K562 (cell line): ENCODE measurements around the gene KLRC3. TPM values are rescaled to one million over a fixed set of nuclear protein-coding genes. Genes with fewer than 3 reads are reported as not detected.

Source experiments
- ATAC-seq: fragments of 200-7000 bp; cut with Tn5 transposase; 3 replicates; pipeline ENCODE4 v1.9.1; 2020; ENCODE audit warnings: moderate library complexity
- BruUV-seq: library from RNA; stranded (reverse); fragments of 400-500 nt; replicated peaks from 2 replicates; lab custom pipeline; 2021; lab: Mats Ljungman, UMichigan
- CTCF ChIA-PET: fragments of 300-600 bp; formaldehyde crosslinking; extraction: SDS; loops from one replicate; lab custom pipeline; 2021; ENCODE audit warnings: low intra/inter-chr PET ratio; lab: Yijun Ruan, JAX
- POLR2A ChIA-PET: fragments of 300-600, 350-650 bp; sonication (Branson Sonifier 250); formaldehyde crosslinking; extraction: SDS; loops from one replicate; lab custom pipeline; 2021; ENCODE audit warnings: antibody characterized with exemption, inconsistent platforms; lab: Yijun Ruan, JAX
- DNase-seq, 4 experiments: peaks; one replicate each; pipeline versions ENCODE4 v3.0.0 to v3.0.0-alpha.2; 2011 to 2018; ENCODE audit warnings: low spot score in 3 of 4, mixed read lengths in 3 of 4; ENCODE audit errors: extremely low read depth in 1 of 4
- FAIRE-seq: peaks from 2 replicates; lab custom pipeline; 2011; peaks lifted over from hg19 to GRCh38; lab: Jason Lieb, UNC
- H2AFZ ChIP-seq: 2 replicates; pipeline ENCODE4 v1.6.0; 2011; ENCODE audit warnings: low read depth, low read length, control low read depth, inconsistent platforms
- H3K27ac ChIP-seq: fragments of 200-600 bp; 3 replicates; pipeline ENCODE4 v1.8.0; 2011; ENCODE audit warnings: low read depth, mild to moderate bottlenecking, control low read depth, inconsistent platforms, low read length, moderate library complexity, mixed read lengths; ENCODE audit errors: extremely low read depth
- H3K27me3 ChIP-seq, 2 experiments: fragments of 300-600 bp in 1 of 2; 2 replicates in 1 of 2; 3 replicates in 1 of 2; pipeline versions ENCODE4 v1.6.0 to v1.8.0; 2011; ENCODE audit warnings: inconsistent platforms in 2 of 2, low read length in 2 of 2, mild to moderate bottlenecking in 1 of 2, mixed read lengths in 1 of 2, moderate library complexity in 1 of 2; ENCODE audit not compliant: control insufficient read depth in 2 of 2, insufficient read depth in 2 of 2
- H3K36me3 ChIP-seq: fragments of 300-600 bp; 3 replicates; pipeline ENCODE4 v1.8.0; 2011; ENCODE audit warnings: mild to moderate bottlenecking, low read length, inconsistent platforms; ENCODE audit not compliant: control insufficient read depth, insufficient read depth
- H3K4me1 ChIP-seq, 2 experiments: fragments of 200-600 bp in 1 of 2; replicated peaks in 1 of 2; 2 replicates in 1 of 2; 3 replicates in 1 of 2; pipeline versions ENCODE4 v1.5.1 to v1.8.0; 2011; ENCODE audit warnings: inconsistent platforms in 2 of 2, low read length in 2 of 2, mild to moderate bottlenecking in 1 of 2, mixed read lengths in 1 of 2, moderate library complexity in 1 of 2; ENCODE audit not compliant: control insufficient read depth in 2 of 2, insufficient read depth in 2 of 2
- H3K4me2 ChIP-seq: 2 replicates; pipeline ENCODE4 v1.6.1; 2011; ENCODE audit warnings: low read length, control low read depth, inconsistent platforms, mixed read lengths; ENCODE audit not compliant: insufficient read depth
- H3K4me3 ChIP-seq: fragments of 200-600 bp; sonication (generic), shearing (Covaris generic); 2 replicates; pipeline ENCODE4 v1.5.1; 2016; ENCODE audit warnings: control low read depth, inconsistent platforms
- H3K79me2 ChIP-seq: fragments of 200-600 bp; 3 replicates; pipeline ENCODE4 v1.8.0; 2011; ENCODE audit warnings: low read length, inconsistent platforms; ENCODE audit not compliant: control insufficient read depth, insufficient read depth
- H3K9ac ChIP-seq, 2 experiments: 2 replicates each; pipeline versions ENCODE4 v1.6.0 to v1.6.1; 2011; ENCODE audit warnings: low read depth in 2 of 2, low read length in 2 of 2, control low read depth in 1 of 2, inconsistent platforms in 1 of 2, mild to moderate bottlenecking in 1 of 2, mixed read lengths in 1 of 2; ENCODE audit not compliant: insufficient read depth in 1 of 2
- H3K9me1 ChIP-seq: one replicate; pipeline ENCODE4 v1.6.0; 2011; ENCODE audit warnings: inconsistent platforms, mild to moderate bottlenecking, low read length, moderate library complexity; ENCODE audit not compliant: control insufficient read depth, insufficient read depth
- H3K9me3 ChIP-seq: replicated peaks from 2 replicates; pipeline ENCODE4 v1.5.1; 2011; ENCODE audit warnings: low read depth, low read length, inconsistent platforms; ENCODE audit not compliant: control insufficient read depth, insufficient read depth
- H4K20me1 ChIP-seq: replicated peaks from 2 replicates; pipeline ENCODE4 v1.6.1; 2011; ENCODE audit warnings: low read length, inconsistent platforms, mixed read lengths; ENCODE audit not compliant: control insufficient read depth, insufficient read depth
- ESRRA ChIP-seq: fragments of 450-650 bp; IDR thresholded peaks from 2 replicates; pipeline ENCODE4 v1.6.1; 2014; ENCODE audit warnings: low read depth, mild to moderate bottlenecking, moderate library complexity, borderline replicate concordance
- JUN ChIP-seq, 2 experiments: sonication (generic) in 1 of 2; formaldehyde crosslinking in 1 of 2; IDR thresholded peaks; 2 replicates each; pipeline versions ENCODE4 v1.6.1 to v1.8.0; 2012 to 2022; ENCODE audit warnings: borderline replicate concordance in 2 of 2, mild to moderate bottlenecking in 2 of 2, improper control_type of control experiment in 1 of 2, low read depth in 1 of 2, low read length in 1 of 2, missing genetic modification reagents in 1 of 2
- KDM2B ChIP-seq: fragments of 250-450 bp; sonication (Bioruptor Pico); IDR thresholded peaks from 2 replicates; pipeline ENCODE4 v1.8.0; 2021; ENCODE audit warnings: mild to moderate bottlenecking, moderate library complexity
- KLF6 ChIP-seq: fragments of 250-450 bp; sonication (Bioruptor Pico); IDR thresholded peaks from 2 replicates; pipeline ENCODE4 v1.4.0; 2020; ENCODE audit warnings: mild to moderate bottlenecking, moderate library complexity, borderline replicate concordance
- NCOA1 ChIP-seq: fragments of 450-650 bp; IDR thresholded peaks from 2 replicates; pipeline ENCODE4 v1.6.1; 2016; ENCODE audit warnings: low read depth
- RUNX1 ChIP-seq: sonication (generic); IDR thresholded peaks from 2 replicates; pipeline ENCODE4 v1.6.1; 2016; ENCODE audit warnings: antibody characterized with exemption, low read depth
- SMAD2 ChIP-seq: fragments of 150-350 bp; IDR thresholded peaks from 2 replicates; pipeline ENCODE4 v1.6.1; 2014; ENCODE audit warnings: low read depth, mild to moderate bottlenecking, low read length
- ZBTB7A ChIP-seq: IDR thresholded peaks from 2 replicates; pipeline ENCODE4 v1.6.1; 2011; ENCODE audit warnings: low read depth, mild to moderate bottlenecking, low read length, moderate library complexity, borderline replicate concordance; ENCODE audit not compliant: control insufficient read depth
- ZNF347 ChIP-seq: fragments of 450-650 bp; formaldehyde crosslinking; IDR thresholded peaks from 2 replicates; pipeline ENCODE4 v1.4.0; 2020; ENCODE audit warnings: low read depth, mild to moderate bottlenecking, moderate library complexity
- ZNF436 ChIP-seq: fragments of 250-450, 450-650 bp; sonication (Bioruptor Pico); formaldehyde crosslinking; IDR thresholded peaks from 2 replicates; pipeline ENCODE4 v1.7.0; 2020; ENCODE audit warnings: mild to moderate bottlenecking
- WGBS: fragments of 100-300 bp; shearing (Covaris generic); methylation state at CpG from one replicate; pipeline ENCODE4 v1.1.6; 2016; ENCODE audit warnings: low coverage, mixed read lengths; ENCODE audit not compliant: insufficient coverage; ENCODE audit errors: missing lambda C conversion rate; 5-methylcytosine and 5-hydroxymethylcytosine counted together
- in situ Hi-C: fragments of 300-500 bp; cut with MboI; formaldehyde crosslinking; loops from 4 replicates; pipeline ENCODE4 v1.15.0; 2018; ENCODE audit warnings: inconsistent platforms, mixed read lengths
- intact Hi-C: fragments of 100-400 bp; cut with micrococcal nuclease; formaldehyde crosslinking; loops from 2 replicates; pipeline ENCODE4 v1.14.2; 2022
- polyA plus RNA-seq, 8 experiments: library from polyadenylated mRNA; depleted of rRNA in 4 of 8; stranded (reverse) in 5 of 8; unstranded in 3 of 8; fragments of >200 nt; fragmentation: Nextera tagmentation in 2 of 8; fragmentation: Illumina TruSeq in 1 of 8; extraction: Ambion mirVana in 2 of 8; extraction: Trizol in 1 of 8; gene quantifications; 2 replicates each; pipeline versions ENCODE4 v1.2.1 to v1.2.3, GENCODE V29; 2011 to 2014; ENCODE audit warnings: inconsistent platforms in 1 of 8, missing spikeins in 1 of 8
- total RNA-seq, 7 experiments: library from RNA; depleted of rRNA in 6 of 7; stranded (reverse); fragments of >200 nt in 6 of 7; fragmentation: Illumina TruSeq in 2 of 7; extraction: Trizol in 2 of 7; gene quantifications; 2 replicates each; pipeline versions ENCODE4 v1.2.1 to v1.2.3, GENCODE V29; 2011 to 2021; ENCODE audit warnings: low replicate concordance in 1 of 7
- TF ChIP-seq, protein P1 (sequence below): fragments of 250-450 bp; sonication (Bioruptor Pico); IDR thresholded peaks from 2 replicates; pipeline ENCODE4 v1.5.0; 2021
- TF ChIP-seq, protein P2 (sequence below): fragments of 450-650 bp; IDR thresholded peaks from 2 replicates; pipeline ENCODE4 v1.6.1; 2017; ENCODE audit warnings: antibody characterized with exemption, mild to moderate bottlenecking

KLRC3 gene
- total and polyA plus RNA-seq, 9 of the 15 experiments (the other 6 are each of a cell fraction or from before 2014, with no cell fraction given) = 0.09 to 0.32 (median 0.18) TPM; not detected in 5

DNA sequence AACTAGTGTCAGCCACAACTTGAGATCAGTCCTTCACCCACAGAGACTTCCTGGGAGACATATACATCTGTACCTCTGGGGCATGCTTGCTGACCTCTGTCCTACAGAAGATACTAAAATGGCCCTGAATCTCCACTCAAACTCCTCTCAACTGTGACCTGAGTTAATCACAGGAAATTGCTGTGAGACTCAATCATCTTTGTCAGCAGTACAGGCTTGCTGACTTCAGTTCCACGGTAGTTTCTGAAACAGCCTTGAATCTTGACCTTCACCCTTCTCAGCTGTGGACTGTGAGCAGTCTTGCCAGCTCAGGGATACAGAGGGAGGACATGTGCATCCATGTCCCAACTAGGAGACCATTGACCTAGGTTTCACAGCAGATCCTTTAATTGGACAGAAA is 34.1 kb upstream of the KLRC3 start:
- intact Hi-C loops (no loop called here), in situ Hi-C loops (no loop called here)
- H3K27ac ChIP-seq = no peak overlapping the region
- no peaks in the 10 kb centered on the region for H3K9me1 ChIP-seq
- no peaks in the 10 kb centered on the region for H4K20me1 ChIP-seq
- H3K9ac ChIP-seq = no peak overlapping the region
- H3K27me3 ChIP-seq = no peaks in the 10 kb centered on the region
- ATAC-seq (no peak), DNase-seq (no peak), FAIRE-seq (no peak)
- no peaks in the 10 kb centered on the region; the same call in 1 of the 2 replicates for H3K9me3 ChIP-seq
- ChIA-PET POLR2A (no interaction called here), CTCF (no interaction called here)
- H2AFZ ChIP-seq = no peak overlapping the region
- no peaks in the 10 kb centered on the region for H3K4me1 ChIP-seq
- no peak overlapping the region for H3K4me3 ChIP-seq
- H3K79me2 ChIP-seq = no peaks in the 10 kb centered on the region
- no peak overlapping the region for H3K4me2 ChIP-seq
- BruUV-seq = no TSS peak
- H3K36me3 ChIP-seq = no peaks in the 10 kb centered on the region
- no peak for TF ChIP-seq NCOA1
- TF ChIP-seq ESRRA = no peak
- TF ChIP-seq, protein P1, sequence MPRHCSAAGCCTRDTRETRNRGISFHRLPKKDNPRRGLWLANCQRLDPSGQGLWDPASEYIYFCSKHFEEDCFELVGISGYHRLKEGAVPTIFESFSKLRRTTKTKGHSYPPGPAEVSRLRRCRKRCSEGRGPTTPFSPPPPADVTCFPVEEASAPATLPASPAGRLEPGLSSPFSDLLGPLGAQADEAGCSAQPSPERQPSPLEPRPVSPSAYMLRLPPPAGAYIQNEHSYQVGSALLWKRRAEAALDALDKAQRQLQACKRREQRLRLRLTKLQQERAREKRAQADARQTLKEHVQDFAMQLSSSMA (CRISPR knock-in tag) = no peak
- no peak for TF ChIP-seq SMAD2
- TF ChIP-seq KDM2B = no peak
- no peak for TF ChIP-seq KLF6
- TF ChIP-seq, protein P2, sequence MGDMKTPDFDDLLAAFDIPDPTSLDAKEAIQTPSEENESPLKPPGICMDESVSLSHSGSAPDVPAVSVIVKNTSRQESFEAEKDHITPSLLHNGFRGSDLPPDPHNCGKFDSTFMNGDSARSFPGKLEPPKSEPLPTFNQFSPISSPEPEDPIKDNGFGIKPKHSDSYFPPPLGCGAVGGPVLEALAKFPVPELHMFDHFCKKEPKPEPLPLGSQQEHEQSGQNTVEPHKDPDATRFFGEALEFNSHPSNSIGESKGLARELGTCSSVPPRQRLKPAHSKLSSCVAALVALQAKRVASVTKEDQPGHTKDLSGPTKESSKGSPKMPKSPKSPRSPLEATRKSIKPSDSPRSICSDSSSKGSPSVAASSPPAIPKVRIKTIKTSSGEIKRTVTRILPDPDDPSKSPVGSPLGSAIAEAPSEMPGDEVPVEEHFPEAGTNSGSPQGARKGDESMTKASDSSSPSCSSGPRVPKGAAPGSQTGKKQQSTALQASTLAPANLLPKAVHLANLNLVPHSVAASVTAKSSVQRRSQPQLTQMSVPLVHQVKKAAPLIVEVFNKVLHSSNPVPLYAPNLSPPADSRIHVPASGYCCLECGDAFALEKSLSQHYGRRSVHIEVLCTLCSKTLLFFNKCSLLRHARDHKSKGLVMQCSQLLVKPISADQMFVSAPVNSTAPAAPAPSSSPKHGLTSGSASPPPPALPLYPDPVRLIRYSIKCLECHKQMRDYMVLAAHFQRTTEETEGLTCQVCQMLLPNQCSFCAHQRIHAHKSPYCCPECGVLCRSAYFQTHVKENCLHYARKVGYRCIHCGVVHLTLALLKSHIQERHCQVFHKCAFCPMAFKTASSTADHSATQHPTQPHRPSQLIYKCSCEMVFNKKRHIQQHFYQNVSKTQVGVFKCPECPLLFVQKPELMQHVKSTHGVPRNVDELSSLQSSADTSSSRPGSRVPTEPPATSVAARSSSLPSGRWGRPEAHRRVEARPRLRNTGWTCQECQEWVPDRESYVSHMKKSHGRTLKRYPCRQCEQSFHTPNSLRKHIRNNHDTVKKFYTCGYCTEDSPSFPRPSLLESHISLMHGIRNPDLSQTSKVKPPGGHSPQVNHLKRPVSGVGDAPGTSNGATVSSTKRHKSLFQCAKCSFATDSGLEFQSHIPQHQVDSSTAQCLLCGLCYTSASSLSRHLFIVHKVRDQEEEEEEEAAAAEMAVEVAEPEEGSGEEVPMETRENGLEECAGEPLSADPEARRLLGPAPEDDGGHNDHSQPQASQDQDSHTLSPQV = no peak
- TF ChIP-seq JUN (IDR thresholded peaks at IDR 0.05; ENCODE audit: borderline replicate concordance, low read depth, low read length) = no peak
- no peak for TF ChIP-seq JUN (CRISPR knock-in tag; IDR thresholded peaks at IDR 0.05; ENCODE audit: borderline replicate concordance)
- no peak for TF ChIP-seq ZNF436 (CRISPR knock-in tag)
- TF ChIP-seq RUNX1 = no peak
- no peak for TF ChIP-seq ZNF347
- TF ChIP-seq ZBTB7A = no peak
- WGBS = 0% methylated on average over 1 of the region's 1 CpG
